Limb (tissue), 2 donors: ENCODE measurements around the gene CCNL2.
A peak's percentile ranks its signal among the peaks of the same experiment; 100 is the strongest.
"Not testable (repeated sequence)": the region's sequence is repeated elsewhere in the genome, so short reads cannot be mapped to it uniquely, and the experiment has no call there.

Experiments
- DNase-seq, 2 donors: peaks; one replicate each; pipeline ENCODE4 v3.0.0-alpha.2; 2016; ENCODE audit errors: extremely low spot score in 2 of 2

Gene CCNL2

DNA sequence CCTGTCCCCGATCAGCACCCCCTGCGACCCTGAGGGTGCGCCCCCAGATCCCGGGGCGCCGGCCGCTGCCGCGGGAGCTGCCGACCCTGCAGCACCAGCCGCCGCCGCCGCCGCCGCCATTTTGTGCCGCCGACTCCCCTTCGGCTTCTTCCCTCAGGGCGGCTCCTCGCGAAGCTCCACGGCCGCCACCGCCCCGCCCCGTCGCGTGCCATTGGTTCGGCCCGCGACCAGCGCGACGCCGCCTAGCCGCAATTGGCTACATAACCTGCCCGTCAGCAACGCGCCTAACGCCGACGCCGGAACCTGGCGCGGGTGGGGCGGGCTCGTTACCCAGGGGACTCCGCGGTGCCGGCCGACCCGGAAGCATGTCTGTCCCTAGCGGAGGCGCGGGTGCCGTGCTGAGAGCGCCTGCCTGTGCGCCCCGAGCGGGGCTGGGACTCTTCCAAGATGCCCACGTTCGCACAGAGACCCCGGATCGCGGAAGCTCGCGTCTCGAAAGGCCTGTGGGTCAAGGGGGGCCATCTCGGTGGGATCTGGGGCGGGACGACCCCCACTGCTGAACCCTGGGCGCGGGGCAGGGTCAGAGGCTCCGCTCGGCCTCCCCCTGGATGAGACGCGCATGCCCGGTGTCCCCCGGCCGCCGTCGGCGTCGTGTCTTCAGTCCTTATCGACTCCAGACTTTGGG, at the start of gene CCNL2:
Gene CCNL2, minus strand, starts transcription at position 149 of the 685 bp plus-strand sequence. Its CDS starts 29 bp downstream, at position 120.
- peak; percentile 96 to 99 for DNase-seq

GRCh38 chr1:1446631-1447030, 47.5 kb upstream of the CCNL2 start:
- DNase-seq = not testable (repeated sequence)

- no peak for DNase-seq
These were observed 43.1 kb upstream of the CCNL2 start for GRCh38 chr1:1442069-1442770.

GRCh38 chr1:1441002-1441888, 42.1 kb upstream of the CCNL2 start:
- DNase-seq = no peak

- DNase-seq = no peak
These were observed 41.3 kb upstream of the CCNL2 start for GRCh38 chr1:1440262-1441001.

DNA sequence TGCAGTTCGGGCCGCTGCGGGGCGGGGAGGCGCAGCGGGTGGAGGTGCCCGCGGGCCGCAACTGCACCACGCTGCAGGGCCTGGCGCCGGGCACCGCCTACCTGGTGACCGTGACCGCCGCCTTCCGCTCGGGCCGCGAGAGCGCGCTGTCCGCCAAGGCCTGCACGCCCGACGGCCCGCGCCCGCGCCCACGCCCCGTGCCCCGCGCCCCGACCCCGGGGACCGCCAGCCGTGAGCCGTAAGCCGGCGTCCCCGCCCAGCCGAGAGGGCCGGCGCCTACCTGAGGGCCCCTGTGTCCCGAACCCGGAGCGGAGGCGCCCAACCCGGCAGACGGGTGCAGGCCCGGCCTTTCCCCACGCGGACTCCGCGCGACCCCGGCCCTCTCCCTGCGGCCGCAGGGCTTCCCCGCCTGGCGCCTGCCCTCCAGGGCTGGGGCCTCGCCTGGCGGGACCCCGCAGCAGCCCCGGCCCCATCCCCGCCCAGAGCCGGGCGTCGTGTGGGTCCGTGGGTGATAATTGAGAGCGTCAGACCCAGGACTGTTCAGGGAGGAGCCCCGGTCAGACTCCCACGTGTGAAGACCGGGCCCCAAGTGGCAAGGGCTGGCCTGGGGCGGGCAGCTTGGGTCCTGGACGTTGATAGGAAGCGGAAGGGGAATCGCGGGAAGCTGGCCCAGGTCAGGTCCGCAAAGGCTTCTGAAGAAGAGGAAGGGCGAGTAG, 40.6 kb upstream of the CCNL2 start:
- no peak for DNase-seq

DNA sequence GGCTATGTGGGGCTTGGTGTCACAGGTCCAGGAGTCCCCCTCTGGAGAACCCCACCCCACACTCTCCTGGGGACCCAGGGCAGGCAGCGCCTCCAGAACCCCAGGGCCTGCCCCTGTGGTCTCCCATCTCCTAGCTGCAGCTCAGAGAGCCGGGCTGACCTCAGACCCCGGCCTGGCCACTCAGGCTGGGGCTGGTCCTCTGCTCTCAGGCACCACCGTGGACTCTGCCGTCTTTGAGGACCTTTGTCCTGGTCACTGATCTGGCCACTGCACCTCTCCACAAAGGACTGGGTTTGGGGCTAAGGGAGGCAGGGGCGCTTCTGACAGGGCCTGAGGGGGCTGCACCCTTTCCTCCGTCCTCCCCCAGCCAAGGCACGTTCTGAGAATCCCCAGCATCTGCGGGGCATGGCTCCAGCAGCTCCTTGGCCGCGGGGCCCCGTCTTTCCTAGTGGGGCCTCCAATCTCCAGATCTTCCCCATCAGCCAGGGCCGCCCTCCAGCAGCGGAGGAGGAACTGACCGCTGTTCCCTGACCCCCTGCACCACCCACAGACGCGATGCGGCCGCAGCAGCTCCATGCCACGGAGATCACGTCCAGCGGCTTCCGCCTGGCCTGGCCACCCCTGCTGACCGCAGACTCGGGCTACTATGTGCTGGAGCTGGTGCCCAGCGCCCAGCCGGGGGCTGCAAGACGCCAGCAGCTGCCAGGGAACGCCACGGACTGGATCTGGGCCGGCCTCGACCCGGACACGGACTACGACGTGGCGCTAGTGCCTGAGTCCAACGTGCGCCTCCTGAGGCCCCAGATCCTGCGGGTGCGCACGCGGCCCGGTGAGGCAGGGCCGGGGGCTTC, 39.6 kb upstream of the CCNL2 start:
- no peak for DNase-seq

DNA sequence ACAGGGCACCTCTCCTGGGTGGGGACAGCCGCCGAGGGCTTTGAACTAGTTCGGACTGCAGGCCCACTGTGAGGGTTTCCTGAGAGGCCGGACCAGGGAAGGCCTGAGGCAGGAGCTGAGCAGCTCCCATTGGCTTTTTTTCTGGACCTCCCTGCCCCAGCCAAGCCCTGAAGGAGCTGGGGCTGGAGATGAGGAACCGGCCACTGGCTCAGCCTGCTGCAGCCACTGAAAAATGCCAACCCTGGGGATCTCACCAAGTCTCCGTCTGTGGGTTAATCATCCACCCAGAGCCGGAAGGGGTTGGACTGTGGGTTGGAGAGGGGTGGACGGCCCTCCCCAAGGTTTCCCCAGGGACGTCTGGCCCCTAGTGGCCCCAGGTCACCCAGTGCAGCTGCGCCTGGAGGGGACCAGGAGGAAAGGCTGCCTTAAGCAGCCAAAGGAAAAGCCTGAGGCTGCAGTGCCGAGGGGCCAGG, 38.8 kb upstream of the CCNL2 start:
- no peak for DNase-seq

DNA sequence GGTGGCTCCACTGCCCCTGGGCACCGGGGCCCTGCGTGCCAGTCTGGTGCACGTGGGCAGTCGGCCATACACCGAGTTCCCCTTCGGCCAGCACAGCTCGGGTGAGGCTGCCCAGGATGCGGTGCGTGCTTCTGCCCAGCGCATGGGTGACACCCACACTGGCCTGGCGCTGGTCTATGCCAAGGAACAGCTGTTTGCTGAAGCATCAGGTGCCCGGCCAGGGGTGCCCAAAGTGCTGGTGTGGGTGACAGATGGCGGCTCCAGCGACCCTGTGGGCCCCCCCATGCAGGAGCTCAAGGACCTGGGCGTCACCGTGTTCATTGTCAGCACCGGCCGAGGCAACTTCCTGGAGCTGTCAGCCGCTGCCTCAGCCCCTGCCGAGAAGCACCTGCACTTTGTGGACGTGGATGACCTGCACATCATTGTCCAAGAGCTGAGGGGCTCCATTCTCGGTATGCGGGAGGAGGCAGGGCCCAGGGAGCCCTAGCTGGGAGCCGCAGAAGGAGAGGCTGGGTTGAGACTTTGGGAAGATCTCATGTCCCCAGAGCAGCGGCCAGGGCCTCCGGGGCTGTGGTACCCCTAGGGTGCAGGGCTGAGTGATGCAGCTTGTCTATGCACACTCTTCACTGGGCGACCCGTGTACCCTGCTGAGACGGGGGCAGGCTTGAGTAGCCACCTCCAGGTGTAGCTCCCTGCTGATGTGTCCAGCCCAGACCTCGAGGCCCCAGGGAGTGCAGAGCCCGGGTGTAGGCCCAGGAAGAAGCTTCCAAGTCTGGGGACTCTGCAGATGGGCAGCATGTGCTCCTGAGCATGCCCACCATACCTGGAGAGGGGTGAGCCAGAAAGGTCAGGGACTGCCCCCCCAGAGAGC, 38.1 kb upstream of the CCNL2 start:
- DNase-seq = no peak

DNA sequence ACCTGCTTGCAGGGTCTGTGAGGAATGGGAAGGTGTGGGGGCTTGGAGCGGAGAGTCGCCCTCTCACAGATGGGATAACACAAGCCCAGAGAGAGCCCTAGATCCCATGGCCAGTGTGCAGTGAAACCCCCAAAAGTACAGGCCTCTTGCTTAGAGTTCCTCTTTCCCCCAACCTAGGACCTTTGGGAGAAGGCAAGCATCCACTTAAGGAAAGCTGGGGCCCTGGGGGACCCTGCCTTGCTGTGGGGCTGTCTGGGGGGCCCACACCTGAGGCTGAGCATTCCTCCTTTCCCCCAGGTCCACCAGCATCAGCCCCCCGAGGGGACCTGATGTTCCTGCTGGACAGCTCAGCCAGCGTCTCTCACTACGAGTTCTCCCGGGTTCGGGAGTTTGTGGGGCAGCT, 37.5 kb upstream of the CCNL2 start:
- DNase-seq = no peak

DNA sequence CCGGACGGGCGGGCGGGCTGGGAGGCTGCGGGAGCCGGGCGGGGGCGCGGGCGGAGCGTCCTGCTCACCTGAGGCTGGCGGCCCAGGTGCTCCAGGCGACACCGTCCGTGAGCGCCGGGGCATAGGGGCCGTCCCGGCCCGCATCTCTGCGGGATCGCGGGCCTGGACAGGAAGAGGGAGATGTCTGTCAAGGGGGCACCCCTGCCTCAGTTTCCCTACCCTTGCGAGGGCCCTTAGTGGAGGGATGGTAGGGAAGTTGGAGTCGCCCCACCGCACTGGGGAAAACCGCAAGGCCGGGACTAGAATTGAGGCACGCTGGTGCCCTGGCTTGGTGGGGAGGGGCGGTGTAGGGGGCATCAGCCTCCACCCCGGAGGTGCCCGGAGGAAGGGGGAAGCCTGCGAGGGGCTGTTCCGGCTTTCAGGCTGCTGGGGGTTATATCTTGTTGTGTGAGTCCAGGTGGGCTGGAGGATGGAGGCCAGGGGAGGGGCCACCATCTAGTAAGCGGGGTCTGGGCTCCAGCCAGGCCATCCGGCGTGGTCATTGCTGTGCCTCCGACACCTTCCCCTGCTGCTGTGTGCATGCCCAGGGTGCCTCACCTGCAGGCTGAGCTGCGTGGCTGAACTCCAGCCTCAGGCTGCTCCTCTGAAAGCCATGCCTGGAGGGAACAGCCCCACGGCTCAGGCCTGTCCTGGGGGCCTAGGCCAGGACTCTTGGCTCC, 36.9 kb upstream of the CCNL2 start:
- no peak for DNase-seq

- DNase-seq = peak in 1 of 2 donors; percentile 89
These were observed 36.2 kb upstream of the CCNL2 start, which contains the start of gene VWA1 for GRCh38 chr1:1435106-1435903. Gene VWA1, plus strand, starts transcription at chr1:1435690. Its CDS starts 59 bp downstream, at chr1:1435749.

DNA sequence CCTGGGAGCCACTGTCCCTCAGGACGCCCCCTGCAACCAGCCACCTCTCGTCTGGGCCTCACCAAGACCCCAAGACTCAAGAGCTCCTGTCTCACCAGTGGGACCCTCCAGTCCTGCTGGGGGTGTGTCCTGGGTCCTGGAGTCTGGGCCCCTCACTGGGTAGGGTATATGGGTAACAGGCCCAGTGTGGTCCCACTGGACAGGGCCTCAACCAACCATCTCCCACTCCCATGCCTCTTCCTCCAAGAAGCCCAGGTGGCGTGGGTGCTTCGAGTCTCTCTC, 35.6 kb upstream of the CCNL2 start:
- DNase-seq = no peak

DNA sequence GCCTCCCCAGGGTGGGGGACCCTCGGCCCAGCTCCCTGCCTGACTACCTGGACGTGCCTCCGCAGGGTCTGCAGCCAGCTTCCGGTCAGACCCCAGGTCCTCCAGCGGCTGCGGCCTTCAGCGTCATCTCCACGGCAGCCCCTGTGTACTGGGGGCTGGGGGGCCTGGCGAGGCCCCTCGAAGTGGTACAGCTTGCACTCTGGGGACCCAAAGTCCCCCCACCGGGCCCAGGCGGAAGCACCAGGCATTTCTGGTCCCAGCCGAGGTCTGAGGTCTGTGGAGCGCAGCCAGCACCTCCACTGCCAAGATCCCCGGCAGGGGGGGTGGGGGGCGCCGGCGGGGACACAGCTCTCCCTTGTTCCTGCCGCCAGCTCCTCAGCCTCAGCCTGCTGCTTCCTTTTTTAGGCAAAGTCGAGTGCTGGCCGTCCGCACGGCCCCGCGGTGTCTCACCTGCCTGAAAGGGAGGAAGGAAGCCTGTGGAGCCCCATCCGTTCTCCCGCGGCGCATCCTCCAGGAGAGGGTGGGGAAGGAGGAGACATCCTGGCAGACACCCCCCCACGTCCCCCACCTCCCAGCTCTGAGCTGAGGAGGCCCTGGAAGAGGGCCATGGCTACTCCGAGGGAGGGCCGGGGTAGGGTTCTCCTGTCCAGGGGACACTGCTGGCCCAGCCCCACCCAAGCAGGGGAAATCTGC, 35.1 kb upstream of the CCNL2 start:
- peak in 1 of 2 donors; percentile 88 for DNase-seq

GRCh38 chr1:1433804-1434130, 34.6 kb upstream of the CCNL2 start:
- DNase-seq = peak in 1 of 2 donors; percentile 80

DNA sequence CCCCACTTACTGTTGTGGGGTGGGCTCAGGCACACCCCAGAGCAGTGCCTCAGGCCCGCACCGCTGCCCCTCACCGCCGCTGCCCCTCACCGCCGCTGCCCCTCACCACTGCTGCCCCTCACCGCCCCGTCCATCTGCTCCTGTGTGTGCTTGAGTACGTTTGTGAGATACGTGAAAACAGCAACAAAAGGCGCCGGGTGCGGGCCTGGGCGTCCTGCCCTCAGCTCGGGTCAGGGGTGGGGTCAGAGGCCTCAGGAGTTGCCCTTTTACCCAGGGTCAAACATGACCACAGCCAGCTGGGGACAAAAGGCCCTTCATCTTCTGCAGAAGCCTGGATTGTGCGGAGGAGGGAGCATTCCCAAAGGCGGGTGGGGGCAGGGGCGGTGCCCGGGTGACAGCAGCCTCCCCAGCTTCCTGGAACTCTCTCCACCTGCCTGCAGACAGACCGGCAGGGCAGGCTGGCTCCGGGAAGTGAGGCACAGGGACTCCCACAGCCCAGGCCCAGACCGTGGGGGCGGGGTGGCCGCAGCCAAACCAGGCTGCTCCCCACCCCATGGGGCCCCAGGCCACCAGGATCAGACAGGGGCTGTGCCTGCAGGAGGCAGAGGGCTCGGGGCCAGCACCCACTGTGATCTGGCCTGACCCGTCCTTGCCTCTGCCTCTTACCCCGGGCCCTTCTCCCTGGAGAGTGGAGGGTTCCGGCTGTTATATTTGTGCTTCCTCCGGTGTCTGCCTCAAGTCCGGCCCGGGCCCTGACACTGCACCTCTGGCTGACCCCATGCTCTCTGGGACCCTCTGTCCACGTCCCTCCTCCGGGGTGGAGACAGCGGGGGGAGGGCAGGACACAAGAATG, 34.0 kb upstream of the CCNL2 start:
- DNase-seq = peak in 1 of 2 donors; percentile 81
